Neutrophil (primary cell): ENCODE results near the gene TFCP2L1.

ENCODE experiments used
- H3K27ac ChIP-seq: fragments of 200-600 bp; sonication (generic); 2 replicates; pipeline ENCODE4 v1.5.1; 2016; ENCODE audit warnings: mild to moderate bottlenecking, moderate library complexity
- H3K27me3 ChIP-seq: fragments of 200-600 bp; sonication (generic); 2 replicates; pipeline ENCODE4 v1.6.0; 2016; ENCODE audit warnings: mild to moderate bottlenecking
- H3K36me3 ChIP-seq: fragments of 200-600 bp; sonication (generic); 2 replicates; pipeline ENCODE4 v1.5.1; 2017
- H3K4me1 ChIP-seq, 2 experiments: fragments of 200-600 bp in 1 of 2; sonication (generic) in 1 of 2; 1 replicate in 1 of 2; 2 replicates in 1 of 2; pipeline versions ENCODE4 v1.5.1 to v1.6.1; 2013 to 2016; ENCODE audit warnings: low read depth in 1 of 2, low read length in 1 of 2, mild to moderate bottlenecking in 1 of 2, moderate library complexity in 1 of 2; ENCODE audit not compliant: control insufficient read depth in 1 of 2, insufficient read depth in 1 of 2
- H3K4me3 ChIP-seq, 2 experiments: fragments of 200-600 bp in 1 of 2; sonication (generic) in 1 of 2; 1 replicate in 1 of 2; 2 replicates in 1 of 2; pipeline ENCODE4 v1.5.1; 2013 to 2016; ENCODE audit warnings: low read depth in 1 of 2, low read length in 1 of 2, mild to moderate bottlenecking in 1 of 2, moderate library complexity in 1 of 2
- H3K9me3 ChIP-seq: fragments of 200-600 bp; sonication (generic); 2 replicates; pipeline ENCODE4 v1.5.1; 2016
- TF ChIP-seq, protein P1 (sequence below): fragments of 200-600 bp; sonication (generic); IDR thresholded peaks from 2 replicates; pipeline ENCODE4 v1.5.1; 2016; ENCODE audit warnings: antibody characterized with exemption

Gene TFCP2L1

DNA sequence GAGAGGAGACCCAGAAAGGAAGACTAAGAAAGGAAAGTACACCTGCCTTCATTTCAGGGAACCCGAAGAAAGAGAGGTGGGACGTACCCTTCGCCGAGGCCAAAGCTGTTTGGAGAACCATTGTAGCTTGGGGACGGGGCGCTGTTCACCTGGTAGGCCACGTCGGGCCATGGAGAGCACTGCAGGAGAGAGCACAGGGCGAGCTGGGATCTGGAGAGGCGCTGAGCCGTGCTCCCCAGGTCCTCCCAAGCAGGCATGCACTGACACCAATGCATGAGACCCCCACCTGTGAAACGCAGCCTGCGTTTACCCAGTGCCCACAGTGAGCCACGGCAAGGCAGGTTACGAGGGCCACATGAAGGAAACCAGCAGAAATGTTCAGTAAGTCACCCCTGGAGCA is 45.5 kb downstream of the TFCP2L1 start:
- Histone ChIP-seq H3K27me3 (no peaks in the 10 kb centered on the region), H3K9me3 (no peaks in the 10 kb centered on the region), H3K4me1 (no peaks in the 10 kb centered on the region), H3K36me3 (no peaks in the 10 kb centered on the region), H3K4me3 (no peak overlapping the region), H3K27ac (no peak overlapping the region)
- TF ChIP-seq, protein P1, sequence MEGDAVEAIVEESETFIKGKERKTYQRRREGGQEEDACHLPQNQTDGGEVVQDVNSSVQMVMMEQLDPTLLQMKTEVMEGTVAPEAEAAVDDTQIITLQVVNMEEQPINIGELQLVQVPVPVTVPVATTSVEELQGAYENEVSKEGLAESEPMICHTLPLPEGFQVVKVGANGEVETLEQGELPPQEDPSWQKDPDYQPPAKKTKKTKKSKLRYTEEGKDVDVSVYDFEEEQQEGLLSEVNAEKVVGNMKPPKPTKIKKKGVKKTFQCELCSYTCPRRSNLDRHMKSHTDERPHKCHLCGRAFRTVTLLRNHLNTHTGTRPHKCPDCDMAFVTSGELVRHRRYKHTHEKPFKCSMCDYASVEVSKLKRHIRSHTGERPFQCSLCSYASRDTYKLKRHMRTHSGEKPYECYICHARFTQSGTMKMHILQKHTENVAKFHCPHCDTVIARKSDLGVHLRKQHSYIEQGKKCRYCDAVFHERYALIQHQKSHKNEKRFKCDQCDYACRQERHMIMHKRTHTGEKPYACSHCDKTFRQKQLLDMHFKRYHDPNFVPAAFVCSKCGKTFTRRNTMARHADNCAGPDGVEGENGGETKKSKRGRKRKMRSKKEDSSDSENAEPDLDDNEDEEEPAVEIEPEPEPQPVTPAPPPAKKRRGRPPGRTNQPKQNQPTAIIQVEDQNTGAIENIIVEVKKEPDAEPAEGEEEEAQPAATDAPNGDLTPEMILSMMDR = no peak

DNA sequence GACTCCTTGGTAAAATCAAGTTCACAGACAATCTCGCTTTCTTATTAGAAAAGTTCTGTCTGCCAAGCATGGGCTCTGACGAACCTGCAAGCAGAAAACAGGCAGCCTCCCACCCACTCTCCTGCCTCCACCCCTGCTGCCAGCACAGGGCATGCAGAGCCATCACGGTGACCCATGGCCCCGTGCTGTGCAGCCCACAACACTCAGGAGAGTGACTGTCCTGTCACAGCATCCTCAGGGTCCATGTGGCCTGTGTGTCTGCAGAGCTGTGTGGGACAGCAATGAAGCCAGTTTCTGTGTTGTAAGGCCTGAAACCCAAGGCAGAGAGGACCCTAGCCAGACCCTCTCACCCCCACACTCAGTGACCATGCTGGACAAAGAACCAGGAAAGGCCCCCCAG is 46.2 kb downstream of the TFCP2L1 start:
- no peaks in the 10 kb centered on the region for H3K36me3 ChIP-seq
- TF ChIP-seq, protein P1 = no peak
- H3K27ac ChIP-seq = no peak overlapping the region
- H3K4me3 ChIP-seq = no peak overlapping the region
- no peaks in the 10 kb centered on the region for H3K27me3 ChIP-seq
- H3K9me3 ChIP-seq = no peaks in the 10 kb centered on the region
- no peaks in the 10 kb centered on the region for H3K4me1 ChIP-seq

DNA sequence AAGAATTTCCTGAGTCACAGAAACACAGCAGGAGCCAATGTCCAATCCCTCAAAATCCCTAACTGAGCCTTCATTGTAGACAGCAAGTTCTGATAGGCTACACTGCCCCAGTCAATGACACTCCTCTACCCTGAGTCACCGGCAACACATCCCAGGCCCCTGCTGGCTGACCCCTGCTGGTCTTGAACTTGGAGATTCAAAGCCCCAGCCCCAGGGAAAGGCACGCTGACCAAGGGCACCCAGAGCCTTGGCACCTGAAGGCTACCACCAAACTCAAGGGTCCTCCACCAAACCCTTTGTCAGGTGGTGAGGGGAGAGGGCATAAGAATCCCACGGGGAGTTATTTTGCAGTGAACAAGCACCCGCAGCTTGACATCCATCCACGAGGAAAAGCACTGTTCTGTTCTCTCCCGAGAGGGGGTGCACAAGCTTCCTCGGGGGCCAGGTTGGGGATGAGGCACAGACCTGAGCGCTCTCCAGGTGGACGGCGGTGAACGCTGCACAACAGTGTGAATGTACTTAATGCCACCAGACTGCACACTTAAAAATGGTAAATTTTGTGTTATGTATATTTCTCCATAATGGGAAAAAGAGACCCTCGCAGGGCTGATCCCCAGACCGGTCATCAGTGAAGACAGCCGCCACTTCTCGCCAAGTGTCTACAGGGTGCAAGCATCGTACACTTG is 46.9 kb downstream of the TFCP2L1 start:
- no peaks in the 10 kb centered on the region for H3K36me3 ChIP-seq
- no peaks in the 10 kb centered on the region for H3K9me3 ChIP-seq
- no peak overlapping the region for H3K27ac ChIP-seq
- no peak overlapping the region for H3K4me3 ChIP-seq
- no peaks in the 10 kb centered on the region for H3K27me3 ChIP-seq
- TF ChIP-seq, protein P1 = no peak
- H3K4me1 ChIP-seq = peaks cover 0 to under 1% of the 10 kb centered on the region in 2 experiments

DNA sequence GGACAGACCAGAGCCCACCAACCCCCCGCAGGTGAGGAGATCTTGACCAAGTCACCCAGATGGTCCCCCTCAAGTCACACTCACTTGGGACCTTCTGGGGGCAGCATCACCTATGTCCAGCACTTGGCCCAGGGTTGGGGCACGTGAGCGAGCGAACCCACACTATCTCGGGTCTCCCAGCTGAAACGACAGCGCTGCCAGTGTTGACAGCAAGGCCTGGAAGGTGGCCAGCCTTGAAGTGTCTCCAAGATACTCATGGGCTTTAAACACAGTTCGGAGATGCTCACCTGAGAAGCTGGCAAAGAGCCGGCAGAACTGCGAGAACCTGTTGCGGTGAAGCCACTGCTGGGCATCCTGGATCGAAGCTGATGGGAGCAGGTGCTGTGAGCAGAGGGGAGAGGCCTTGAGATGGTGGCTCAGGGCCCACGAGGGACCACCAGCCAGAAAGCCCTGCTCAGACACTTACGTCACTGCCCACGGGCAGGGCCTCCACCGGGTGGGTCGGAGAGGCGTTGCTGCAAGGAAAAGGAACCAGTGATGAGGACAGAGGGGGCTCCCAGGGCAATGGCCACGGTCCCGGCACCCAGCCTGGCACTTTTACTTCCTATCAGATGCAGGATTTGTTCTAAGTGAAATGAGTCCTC is 47.5 kb downstream of the TFCP2L1 start:
- H3K36me3 ChIP-seq = no peaks in the 10 kb centered on the region
- no peaks in the 10 kb centered on the region for H3K27me3 ChIP-seq
- TF ChIP-seq, protein P1 = no peak

DNA sequence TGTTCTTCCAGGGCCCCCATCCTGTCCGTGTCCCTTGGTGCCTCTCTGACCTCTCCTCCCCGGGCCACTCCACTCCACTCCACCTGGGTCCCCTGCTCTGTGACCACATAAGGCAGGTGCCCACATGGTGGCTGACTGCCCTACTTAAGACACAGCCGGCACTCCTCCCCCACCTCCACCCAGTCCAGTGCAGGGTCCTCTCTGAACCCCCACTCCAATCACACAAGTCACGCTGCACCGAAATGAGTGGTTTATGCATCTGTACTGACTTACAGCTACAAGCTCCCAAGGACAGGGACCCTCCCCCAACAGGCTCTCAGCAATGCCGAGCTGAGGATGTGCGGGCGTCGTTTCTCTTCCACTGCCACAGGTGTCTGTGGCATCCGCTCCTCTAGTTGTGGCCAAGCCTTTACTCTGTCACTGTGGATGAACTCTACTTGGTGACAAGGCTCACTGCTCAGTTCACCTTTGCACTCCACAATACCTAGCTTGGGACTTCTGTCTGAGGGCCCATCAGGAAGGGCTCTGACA is 48.3 kb downstream of the TFCP2L1 start:
- Histone ChIP-seq H3K4me3 (no peak overlapping the region), H3K4me1 (peaks cover 6 to 9% of the 10 kb centered on the region in 2 experiments), H3K9me3 (no peaks in the 10 kb centered on the region), H3K27ac (no peak overlapping the region), H3K27me3 (no peaks in the 10 kb centered on the region), H3K36me3 (no peaks in the 10 kb centered on the region)
- TF ChIP-seq, protein P1 = no peak

More for the DNA sequence above, 47.5 kb downstream of the TFCP2L1 start:
- H3K9me3 ChIP-seq = no peaks in the 10 kb centered on the region
- peaks cover 4 to 7% of the 10 kb centered on the region in 2 experiments for H3K4me1 ChIP-seq
- H3K27ac ChIP-seq = no peak overlapping the region
- H3K4me3 ChIP-seq = no peak overlapping the region
